ENCODE data around the gene MOSPD2.

Gene MOSPD2

DNA sequence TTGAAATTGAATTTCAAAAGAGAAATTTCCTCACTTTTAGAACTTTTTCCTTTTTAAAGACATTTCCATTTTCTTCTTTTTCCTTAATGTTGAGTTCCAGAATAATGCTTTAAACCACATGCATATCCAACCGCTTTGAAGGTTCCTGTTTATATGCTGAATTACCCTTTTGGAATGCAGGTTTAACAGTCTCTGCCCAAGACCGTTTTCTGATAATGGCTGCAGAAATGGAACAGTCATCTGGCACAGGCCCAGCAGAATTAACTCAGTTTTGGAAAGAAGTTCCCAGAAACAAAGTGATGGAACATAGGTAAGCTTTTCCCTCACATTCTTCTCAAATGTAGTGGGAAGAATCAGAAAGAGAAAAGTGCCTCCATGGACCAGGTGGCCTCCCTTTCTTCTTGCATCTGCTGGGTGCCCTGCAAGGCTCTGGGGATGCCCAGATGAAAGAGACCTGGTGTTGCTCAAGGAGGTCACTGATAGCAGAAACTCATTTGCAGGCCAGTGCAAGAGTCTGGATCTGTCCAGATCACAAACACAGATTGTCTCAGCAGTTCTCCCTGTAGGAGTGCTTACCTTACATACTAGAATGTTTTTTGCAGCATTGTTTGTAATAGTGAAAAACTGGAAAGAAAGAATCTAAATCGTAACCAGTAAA lies 42.9 kb downstream of the MOSPD2 start:
- DNase-seq = no peak

DNA sequence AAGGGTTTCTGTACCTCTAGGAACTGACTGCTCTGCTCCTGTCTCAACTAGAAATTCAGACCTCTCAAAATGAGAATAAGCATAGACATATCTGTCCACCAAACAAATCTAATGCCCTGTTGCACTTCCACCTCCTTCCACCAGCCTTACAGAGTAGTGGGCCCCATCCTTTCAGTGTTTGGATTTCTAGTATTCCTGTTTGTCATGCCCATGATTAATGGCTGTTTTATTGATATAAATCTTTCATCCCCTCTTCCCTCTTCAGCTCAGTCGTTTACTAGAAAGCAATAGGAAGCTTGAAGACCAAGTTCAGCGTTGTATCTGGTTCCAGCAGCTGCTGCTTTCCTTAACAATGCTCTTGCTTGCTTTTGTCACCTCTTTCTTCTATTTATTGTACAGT lies 46.2 kb downstream of the MOSPD2 start:
- DNase-seq = no peak

DNA sequence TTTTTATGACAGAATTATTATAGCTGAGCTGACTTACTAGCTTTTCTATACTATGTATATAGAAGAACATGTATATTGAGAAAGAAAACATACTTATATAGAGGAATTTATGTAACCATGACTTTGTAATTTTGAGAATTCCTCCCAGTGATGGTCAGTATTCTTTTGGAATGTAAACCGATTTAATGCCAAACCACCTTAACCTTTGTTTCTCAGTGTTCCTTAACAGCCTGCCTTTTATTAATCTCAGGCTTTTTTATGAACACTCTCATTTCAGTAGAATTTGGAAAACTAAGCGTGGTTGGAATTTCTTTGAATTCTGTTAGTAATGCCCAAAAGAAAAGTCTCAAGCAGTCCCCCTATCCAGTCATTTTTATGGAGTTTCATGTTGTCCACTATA lies 47.0 kb downstream of the MOSPD2 start:
- no peak for DNase-seq

DNA sequence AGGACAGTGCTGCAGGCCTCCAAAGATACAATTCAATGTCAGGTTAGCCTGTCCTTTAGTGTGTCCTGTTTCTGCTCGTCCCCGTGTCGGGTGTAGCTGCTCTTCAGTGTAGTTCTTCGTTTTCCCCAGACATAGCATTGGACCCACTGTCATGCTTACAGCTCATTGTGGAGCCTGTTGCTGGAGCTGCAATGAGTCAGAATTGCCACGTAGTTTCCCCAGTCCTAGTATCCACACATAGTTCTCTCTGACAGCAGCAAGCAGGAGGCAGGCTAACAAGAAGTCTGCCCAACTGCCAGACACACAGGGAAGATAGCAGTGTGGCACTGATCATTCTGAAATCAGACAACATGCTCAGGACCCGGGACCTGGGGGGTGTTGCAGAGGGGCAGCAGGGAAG lies 49.2 kb downstream of the MOSPD2 start:
- no peak for DNase-seq

DNA sequence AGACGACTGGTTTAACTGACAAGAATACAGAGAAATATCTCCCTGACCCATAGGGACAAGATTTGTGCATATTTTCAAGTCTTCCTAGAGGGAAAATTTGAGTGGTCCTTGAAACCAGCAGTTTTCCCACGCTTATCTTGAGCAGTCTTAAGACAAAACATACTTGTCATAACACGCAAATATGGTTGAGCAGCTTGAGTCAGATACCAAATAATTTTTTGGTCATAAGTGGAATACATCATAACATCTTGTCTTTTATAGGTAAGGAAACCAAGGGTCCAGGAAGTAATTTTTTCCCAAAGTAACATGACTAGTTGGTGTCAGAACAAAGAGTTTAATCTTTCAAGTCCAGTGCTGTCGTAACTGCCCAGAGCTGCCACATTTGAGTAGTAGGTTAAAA lies 50.5 kb downstream of the MOSPD2 start:
- DNase-seq = no peak

DNA sequence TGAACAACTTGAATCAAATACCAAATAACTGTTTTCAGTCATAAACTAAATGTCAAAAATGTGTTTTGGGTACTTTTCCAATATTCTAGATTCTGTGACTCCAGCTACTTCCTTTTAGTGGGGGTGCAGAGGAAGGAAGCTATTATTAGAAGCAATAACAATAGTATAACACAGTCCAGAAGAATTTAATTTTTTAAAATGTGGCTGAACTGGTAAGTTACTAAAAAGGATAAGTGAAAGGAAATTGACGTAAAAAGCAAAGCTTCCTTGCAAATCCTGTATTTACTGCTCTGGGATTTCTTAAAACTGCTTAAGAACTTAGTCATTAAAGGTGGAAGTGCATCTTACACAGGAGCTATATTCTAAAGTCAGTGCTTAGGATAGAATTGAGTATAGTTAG lies 53.2 kb downstream of the MOSPD2 start:
- DNase-seq = no peak

DNA sequence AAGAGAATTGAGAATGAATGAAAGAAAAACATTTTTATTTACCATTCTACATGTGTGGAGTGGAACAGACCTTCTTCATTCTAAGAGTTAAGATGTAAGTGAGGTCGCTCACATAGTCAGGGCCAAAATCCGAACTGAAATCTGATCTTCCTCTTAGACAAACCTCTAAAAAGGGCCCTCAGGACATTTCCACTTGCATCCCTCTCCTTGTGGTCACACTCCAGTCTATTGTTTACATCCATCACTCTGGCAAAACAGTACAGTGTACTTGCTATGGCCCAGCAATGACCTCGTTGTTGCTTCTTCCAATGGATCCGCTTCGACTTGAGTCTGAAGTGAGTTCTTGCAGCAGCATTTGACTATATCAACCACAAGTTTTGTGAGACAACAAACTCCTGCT lies 54.2 kb downstream of the MOSPD2 start:
- no peak for DNase-seq

DNA sequence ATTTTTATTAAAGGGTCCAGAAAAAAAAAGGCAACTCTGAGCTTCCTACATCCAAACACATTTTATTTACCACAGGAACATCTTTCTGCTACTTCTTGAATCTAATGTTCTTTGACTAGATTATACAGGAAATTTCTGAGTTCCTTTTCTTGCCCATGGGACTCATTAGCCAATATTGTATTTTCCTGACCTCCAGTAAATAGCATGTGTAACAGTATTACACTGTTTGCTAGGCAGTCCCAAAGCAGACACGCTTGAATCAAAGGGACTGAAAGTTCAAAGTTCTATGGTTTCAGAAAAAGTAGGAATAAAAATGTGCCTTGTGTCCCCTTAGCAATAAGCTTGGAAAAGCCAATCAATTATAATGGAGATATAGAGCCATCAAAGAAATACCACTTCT lies 57.4 kb downstream of the MOSPD2 start:
- no peak for DNase-seq

DNA sequence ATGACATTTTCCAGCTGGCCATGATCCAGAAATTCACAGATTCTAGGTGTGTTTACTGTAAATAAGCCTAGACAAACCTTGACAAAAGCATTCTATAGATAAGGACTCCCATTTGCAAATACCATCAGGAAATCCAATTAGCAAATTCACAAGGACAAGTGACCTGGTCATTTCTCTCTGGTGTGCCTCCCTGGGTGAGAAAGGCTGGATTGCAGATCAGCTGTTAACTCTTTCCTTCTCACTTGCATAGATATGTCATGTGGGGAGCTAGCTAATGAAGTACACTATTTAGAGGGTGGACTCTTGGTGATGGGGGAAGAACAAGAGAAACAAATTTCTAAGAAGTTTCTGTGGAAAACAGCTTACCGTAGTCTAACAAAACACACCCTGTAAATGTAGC lies 58.9 kb downstream of the MOSPD2 start:
- DNase-seq = no peak

DNA sequence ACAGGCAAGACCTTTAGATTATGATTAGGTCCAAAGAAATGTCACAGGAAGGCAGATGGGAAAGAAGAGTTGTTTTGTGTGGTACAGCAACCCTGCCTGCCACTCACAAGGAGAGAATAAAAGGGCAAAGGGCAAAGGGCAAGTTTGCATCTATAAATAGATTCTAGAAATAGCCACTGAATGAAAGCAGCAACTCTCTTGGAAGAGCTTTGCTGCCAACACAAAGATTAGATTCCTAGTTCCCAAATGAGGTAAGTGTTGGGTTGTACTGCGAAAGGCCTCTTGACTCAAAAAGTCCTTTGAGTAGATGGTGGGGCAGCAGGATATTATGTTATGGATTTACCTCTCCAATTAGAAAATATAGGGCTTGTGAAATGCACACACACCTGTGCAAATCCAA lies 61.2 kb downstream of the MOSPD2 start:
- no peak for DNase-seq

DNA sequence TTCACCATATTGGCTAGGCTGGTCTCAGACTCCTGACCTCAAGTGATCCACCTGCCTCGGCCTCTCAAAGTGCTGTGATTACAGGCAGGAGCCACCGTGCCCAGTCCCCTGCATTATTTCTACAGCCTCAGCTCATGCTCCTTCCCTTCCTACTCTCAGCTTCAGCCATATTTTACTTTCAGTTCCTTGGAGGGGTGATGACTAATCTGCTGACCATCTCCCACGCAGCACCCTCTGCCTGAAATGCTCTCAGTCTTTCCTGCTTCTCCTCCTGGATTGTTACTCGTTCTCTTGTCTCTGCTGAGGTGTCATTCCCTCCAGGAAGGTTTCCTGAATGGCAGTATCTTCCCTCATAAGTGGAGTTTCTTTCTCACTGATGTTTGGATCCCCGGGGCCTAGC lies 63.3 kb downstream of the MOSPD2 start:
- DNase-seq = no peak

DNA sequence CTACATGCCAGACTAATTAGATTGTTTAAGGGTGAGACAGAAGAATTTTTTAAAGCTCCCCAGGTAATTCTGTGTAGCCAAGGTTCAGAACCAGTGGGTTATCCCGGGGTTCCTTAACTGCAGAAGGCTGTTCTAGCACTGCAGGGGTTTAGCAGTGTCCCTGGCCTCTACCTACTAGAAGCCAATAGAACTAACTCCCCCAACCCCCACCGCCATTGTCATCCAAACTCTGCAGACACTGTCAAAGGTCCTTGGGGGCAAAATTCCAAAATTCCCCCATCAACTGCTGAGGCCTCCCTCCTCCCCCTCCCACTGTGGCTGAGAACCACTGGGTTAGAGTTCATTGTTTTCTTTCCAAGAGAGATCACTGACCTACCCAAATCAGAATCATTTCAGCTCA lies 66.4 kb downstream of the MOSPD2 start:
- DNase-seq = no peak

DNA sequence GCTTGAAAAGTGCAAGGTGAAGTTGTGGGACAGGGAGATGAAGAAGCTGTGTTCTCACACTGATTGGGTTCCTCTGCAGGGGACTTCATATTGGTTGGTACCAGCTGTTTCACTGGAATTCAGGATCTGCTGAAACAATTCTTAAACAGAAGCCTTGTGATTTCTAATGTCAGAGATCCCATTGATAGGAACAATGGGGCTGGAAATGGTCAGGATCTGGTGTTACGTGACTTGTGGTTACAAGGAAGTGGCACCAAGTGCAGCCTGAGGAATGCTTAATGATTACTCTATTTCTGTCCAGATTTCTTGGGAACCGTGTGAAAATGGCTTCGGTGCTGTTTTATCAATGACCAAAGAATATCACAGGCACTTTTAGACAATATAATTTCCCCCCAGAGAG lies 68.1 kb downstream of the MOSPD2 start:
- no peak for DNase-seq

DNA sequence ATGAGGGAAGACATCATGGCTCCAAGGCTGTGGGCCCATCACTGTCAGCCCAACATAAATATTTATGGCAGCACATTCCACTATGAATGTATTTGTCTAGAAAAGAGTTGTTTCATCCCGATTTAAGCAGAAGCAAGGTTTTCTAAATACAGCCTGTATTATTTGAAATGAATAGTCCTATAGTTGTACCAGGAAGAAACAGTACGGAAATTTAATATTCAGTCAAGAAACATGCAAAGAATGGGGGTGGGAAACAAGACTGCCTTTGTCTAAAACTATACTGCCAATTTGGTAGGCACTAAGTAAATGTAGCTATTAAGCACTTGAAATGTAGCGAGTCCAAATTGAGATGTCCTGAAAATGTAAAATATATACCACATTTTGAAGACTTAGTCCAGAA lies 69.1 kb downstream of the MOSPD2 start:
- no peak for DNase-seq

DNA sequence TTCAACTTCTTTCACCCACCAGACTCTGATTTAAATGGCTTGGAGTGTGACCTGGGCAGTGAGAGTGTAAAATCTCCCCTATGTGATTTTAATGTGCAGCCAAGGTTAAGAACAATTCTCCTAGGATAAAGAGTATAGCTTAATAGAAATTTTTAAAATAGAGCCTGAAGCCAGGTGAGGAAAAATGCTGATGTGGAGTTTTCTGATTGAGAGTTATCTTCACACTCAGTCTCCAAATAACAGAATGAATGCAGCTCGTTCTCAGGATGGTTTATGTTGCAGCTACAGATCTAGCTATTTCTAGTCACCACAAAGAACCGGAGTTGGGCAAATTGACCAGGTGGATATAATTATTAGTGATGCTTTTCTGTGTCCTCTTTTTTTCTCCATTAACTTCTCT lies 70.7 kb downstream of the MOSPD2 start:
- no peak for DNase-seq

DNA sequence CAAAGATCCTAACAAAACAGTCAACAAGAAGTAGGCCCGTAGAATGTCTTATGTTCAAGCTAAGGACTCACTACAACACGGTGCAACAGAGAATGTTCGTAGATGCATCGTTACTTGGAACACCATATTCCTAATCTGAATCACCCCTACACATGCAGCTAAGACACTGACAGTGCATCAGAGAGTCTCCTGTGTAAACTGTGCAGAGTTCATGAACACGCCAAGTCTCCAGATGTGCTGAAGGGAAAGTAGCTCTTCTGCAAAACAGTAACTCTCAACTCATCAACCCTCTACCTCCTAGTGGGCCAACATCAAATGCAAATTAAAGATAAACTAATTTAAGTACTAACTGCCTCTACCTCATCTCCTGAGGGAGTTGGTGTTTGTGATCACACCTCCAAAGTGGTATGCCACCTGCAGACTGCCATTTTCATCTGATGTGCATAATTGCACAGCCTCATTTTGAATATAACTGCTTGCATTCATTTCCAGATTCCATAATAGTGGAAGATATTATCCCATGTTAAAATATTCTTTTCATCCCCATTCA lies 73.5 kb downstream of the MOSPD2 start:
- no peak for DNase-seq

DNA sequence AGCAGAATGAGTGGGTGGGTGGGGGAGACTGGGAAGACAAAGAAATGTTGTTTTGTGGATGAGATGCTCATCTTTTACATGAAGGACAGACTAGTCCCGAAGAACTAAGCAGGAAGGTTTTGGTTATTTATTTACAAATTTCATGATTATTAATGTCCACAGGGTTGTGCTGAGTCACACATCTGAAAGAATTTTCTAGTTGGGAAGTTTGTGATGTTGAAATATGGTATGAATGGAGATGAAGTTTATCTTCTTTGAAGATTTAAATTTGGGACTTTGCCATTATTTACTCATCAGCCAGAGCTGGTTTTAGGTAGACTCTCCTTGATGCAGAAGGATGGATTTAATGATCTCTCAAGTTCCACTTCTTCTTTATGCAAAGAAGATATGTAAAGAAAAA lies 75.5 kb downstream of the MOSPD2 start:
- DNase-seq = no peak

DNA sequence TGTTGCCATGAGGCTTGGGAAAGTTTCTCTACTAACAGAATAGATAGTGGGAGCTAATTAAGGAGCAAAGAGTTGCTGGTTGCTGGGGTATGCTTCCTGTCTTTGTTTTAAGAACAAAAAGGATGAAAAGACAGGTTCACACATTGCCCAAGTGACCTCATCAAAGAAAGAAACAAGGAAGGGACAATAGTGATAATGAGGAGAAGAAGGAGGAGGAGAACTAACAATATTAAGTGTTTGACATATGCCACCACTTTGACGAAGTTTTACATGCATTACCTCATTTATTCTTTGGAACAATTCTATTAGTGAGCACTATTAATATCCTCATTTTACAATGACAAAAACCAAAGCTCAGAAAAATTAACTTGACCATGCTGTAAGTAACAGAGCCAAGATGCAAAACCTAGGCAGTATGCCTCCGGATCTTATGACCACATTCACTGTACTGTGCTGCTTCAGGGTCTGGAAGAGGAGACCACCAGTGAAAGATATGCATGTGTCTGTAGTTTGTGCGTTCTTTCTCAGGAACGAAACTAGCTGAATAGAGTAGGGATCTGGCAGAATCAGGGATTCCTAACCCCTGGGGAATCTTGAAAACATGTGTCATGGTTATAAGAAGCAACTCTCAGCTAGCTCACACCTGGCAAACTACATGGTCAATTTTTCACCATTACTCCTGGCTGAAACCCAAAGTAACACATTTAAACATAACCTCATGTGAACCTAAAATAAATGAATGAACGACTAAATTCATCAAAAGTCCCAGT lies 83.8 kb downstream of the MOSPD2 start:
- no peak for DNase-seq

DNA sequence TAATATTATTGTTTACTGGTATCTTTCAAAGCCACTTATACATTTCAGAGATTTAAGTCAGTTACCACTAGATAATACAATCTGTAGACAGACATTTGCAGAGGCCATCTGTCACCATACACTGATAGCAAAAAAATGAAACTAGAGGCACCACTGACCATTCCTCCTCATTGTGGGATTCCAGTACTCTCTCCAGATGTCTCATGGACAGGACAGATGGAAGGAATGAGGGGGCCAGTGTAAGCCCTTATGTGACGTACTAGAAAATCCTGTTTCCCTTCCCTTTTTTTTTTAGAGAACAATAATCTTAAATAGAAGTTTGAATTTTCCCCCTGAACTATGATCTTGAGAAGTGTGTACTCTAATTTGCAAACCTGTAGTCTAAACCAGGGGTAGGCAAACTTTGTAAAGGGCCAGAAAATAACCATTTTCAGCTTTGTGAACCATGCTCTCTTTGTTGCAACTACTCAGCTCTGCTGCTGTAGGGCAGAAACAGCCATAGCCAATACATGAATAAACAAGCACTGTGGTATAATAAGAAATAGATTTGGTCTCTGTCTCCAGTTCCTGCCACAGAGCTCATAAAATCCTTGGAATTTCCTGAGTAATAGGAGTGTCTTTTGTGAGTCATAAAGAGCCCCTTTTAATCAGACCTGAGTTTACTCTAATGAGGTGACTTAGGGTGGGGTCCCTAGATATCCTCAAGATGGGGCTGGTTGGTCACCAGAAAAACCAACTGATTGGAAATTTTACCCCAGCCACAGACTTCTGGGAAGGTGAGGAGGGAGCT lies 90.4 kb downstream of the MOSPD2 start:
- no peak for DNase-seq

DNA sequence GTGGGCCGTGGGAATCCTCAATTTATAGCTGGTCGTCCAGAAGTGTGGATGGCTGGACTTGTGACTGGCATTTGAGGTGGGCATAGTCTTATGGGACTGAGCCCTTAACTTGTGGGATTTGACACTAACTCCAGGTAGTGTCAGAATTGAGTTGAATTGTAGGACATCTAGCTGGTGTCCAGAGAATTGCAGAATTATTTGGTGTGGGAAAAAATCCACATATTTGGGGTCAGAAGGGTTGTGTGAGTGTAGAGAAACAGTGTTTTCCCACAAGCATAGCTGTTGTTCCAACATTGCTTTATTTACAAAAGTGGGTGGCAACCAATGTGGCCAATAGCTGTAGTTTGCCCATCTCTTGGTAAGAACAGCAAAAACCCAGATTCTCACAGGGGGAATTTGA lies 91.3 kb downstream of the MOSPD2 start:
- no peak for DNase-seq
